HEK293 (cell line): ENCODE data around the gene ZDHHC17.

ENCODE experiments used
- CTCF ChIP-seq: fragments of 450-650 bp; formaldehyde crosslinking; IDR thresholded peaks from 2 replicates; pipeline ENCODE4 v1.5.1; 2016; ENCODE audit warnings: missing biosample characterization, missing genetic modification characterization
- PBX3 ChIP-seq: sonication (generic); formaldehyde crosslinking; IDR thresholded peaks from 2 replicates; pipeline ENCODE4 v1.8.1; 2022; ENCODE audit warnings: mild to moderate bottlenecking, moderate library complexity, missing genetic modification reagents
- SETDB1 ChIP-seq: IDR thresholded peaks from one replicate; pipeline ENCODE4 v1.6.1; 2017; ENCODE audit warnings: mild to moderate bottlenecking, low read length, moderate library complexity, mixed read lengths; ENCODE audit not compliant: insufficient read length
- ZBTB10 ChIP-seq: fragments of 450-650 bp; formaldehyde crosslinking; IDR thresholded peaks from 2 replicates; pipeline ENCODE4 v1.5.1; 2016; ENCODE audit warnings: missing biosample characterization, missing genetic modification characterization
- ZBTB49 ChIP-seq: fragments of 450-650 bp; formaldehyde crosslinking; IDR thresholded peaks from 2 replicates; pipeline ENCODE4 v1.5.1; 2016; ENCODE audit warnings: missing biosample characterization, missing genetic modification characterization, low read depth
- ZNF223 ChIP-seq: fragments of 450-650 bp; formaldehyde crosslinking; IDR thresholded peaks from 2 replicates; pipeline ENCODE4 v1.5.1; 2016; ENCODE audit warnings: missing biosample characterization, missing genetic modification characterization
- ZNF274 ChIP-seq, 2 experiments: fragments of 200-500 bp in 1 of 2; fragments of 450-650 bp in 1 of 2; sonication (Bioruptor generic) in 1 of 2; formaldehyde crosslinking in 1 of 2; IDR thresholded peaks; 2 replicates each; pipeline versions ENCODE4 v1.5.1 to v1.6.1; 2014 to 2016; ENCODE audit warnings: borderline replicate concordance in 1 of 2, inconsistent platforms in 1 of 2, low read length in 1 of 2, missing biosample characterization in 1 of 2, missing genetic modification characterization in 1 of 2
- ZNF280D ChIP-seq: fragments of 450-650 bp; formaldehyde crosslinking; IDR thresholded peaks from 2 replicates; pipeline ENCODE4 v1.5.1; 2016; ENCODE audit warnings: missing biosample characterization, missing genetic modification characterization
- ZNF830 ChIP-seq: fragments of 450-650 bp; IDR thresholded peaks from 2 replicates; pipeline ENCODE4 v1.5.0; 2018; ENCODE audit warnings: missing biosample characterization, missing genetic modification characterization, low read depth, mild to moderate bottlenecking, moderate library complexity

- no peak for TF ChIP-seq ZNF830 (tag by site-specific recombination)
- TF ChIP-seq CTCF (tag by site-specific recombination), result no peak
- TF ChIP-seq ZNF274 (IDR thresholded peaks at IDR 0.05; ENCODE audit: low read length), result no peak
- no peak for TF ChIP-seq ZNF274 (tag by site-specific recombination; IDR thresholded peaks at IDR 0.05; ENCODE audit: borderline replicate concordance)
- TF ChIP-seq ZBTB10 (tag by site-specific recombination), result no peak
- TF ChIP-seq ZBTB49 (tag by site-specific recombination), result no peak
- TF ChIP-seq SETDB1, result no peak
- TF ChIP-seq ZNF223 (tag by site-specific recombination), result no peak
- no peak for TF ChIP-seq PBX3 (CRISPR knock-in tag)
- TF ChIP-seq ZNF280D (tag by site-specific recombination), result no peak
These were observed 24.9 kb upstream of the ZDHHC17 start for GRCh38 chr12:76738824-76739579.
